Stimulated activated CD4-positive, alpha-beta T cell treated with anti-CD3 and anti-CD28 coated beads, Interleukin-2, amount 100 ng/mL, for 48 hours (primary cell): ENCODE measurements around the gene DENND5A.
"Not testable (repeated sequence)": the region's sequence is repeated elsewhere in the genome, so short reads cannot be mapped to it uniquely, and the experiment has no call there.

Source experiments
- DNase-seq, 2 donors: peaks; one replicate each; pipeline ENCODE4 v3.0.0-alpha.2; 2020

The DENND5A gene

DNA sequence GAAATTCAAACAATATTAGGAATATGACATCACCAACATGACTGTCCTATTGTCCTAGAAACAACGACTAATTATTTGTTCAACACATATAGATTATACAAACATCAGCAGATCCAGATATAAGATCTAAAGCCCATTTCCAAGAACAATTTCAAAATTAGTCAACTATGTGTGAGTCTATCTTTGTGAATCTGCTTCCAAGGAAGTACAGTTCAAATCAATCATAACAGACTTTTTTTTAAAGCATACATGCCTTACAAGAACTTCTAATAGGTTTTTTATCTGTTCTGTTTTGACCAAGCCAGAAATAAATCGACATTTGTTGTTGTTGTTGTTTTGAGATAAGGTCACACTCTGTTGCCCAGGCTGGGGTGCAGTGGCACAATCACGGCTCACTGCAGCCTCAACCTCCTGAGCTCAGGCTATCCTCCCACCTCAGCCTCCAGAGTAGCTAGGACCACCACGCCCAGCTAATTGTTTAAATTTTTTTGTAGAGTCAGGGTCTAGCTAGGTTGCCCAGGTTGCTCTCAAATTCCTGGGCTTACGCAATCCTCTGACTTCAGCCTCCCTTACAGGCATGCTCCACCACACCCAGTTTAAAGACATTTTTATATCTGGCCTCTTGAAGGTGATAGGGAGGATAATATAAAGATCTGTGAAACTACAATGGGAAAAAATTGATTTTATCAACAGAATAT lies 54.8 kb downstream of the DENND5A start:
- DNase-seq, result no peak

- not testable (repeated sequence) for DNase-seq
Observed at GRCh38 chr11:9209604-9210003, 55.5 kb downstream of the DENND5A start.

GRCh38 chr11:9208726-9209501 lies 56.2 kb downstream of the DENND5A start:
- no peak for DNase-seq

DNA sequence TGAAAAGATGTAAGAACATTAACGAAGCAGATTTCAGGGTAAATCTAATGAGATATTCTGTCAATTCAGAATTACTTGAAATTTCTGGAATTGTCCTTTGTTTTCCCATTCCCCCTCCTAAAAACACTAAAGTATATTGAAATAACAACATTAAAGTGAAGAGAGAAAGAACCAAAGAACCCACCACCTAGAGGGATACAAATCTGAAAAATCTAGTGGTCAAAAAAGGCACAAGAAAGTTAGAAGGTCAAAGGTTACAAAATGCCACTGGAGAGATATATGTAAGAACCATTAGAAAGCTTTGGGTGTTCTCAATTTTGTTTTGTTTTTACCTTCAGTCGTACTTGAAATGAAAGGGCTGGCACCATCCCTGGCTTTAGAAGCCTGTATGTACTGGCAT lies 57.9 kb downstream of the DENND5A start:
- no peak for DNase-seq

- no peak for DNase-seq
Observed at GRCh38 chr11:9206496-9206895, 58.7 kb downstream of the DENND5A start.

DNA sequence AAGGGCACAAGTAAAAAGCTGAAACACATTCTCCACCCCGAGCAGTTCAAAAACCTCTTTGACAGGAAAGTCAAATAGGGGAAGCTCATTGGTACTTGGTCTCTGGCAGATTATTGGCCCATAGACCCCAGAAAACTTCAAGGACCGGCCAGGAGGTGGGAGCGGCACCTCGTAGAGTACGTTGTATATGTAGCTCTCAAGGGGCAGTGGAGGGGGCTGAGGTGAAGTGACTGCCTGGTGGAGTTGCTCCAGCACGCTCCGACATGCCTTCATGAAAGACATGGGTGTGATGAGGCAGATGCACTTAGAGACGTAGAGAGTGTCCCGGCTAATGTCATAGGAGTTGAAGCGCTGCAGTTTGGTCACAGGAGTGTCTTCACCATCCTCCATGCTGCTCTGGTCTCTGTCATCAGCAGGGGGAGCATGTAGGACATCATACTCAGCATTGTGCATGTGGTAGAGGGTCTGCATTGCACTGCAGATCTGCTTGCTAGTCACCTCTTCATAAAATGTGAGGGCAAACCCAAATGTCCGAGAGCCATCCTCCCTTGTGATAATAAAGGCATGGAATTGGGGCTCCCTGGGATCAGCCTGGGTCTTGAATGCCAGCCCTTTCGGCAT lies 61.3 kb downstream of the DENND5A start:
- DNase-seq, result no peak

DNA sequence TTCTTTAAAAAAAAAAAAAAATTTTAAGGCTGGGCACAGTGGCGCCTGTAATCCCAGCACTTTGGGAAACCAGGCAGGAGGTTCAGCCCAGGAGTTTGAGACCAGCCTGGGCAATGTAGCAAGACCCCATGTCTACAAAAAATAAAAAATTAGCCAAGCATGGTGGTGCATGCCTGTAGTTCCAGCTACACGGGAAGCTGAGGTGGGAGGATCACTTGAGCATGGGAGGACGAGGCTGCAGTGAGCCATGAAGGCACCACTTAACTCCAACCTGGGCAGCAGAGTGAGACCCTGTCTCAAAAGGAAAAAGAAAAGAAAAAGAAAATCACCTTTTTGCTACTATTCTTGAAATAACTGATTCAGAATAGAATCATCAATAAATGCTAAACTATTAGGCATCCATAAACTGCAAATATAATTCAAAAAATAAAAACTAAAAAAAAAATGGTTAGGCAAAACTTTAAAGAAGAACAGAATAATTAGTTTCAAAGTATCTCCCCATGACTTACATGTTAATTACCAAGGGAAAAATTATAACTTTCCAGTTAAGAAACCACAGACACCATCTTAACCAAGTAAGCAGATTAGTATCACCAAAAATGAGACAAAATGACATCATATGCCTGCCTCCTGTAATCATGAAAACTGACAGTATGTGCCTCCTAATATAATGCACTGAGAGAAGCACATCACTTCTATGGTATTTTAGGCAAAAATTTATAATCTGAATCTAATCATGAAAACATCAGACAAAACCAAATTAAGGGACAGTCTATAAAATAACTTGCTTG lies 63.6 kb downstream of the DENND5A start:
- DNase-seq, result no peak

GRCh38 chr11:9200471-9200870 lies 64.7 kb downstream of the DENND5A start:
- no peak for DNase-seq

- no peak for DNase-seq
Observed at GRCh38 chr11:9193316-9193715, 71.8 kb downstream of the DENND5A start.

GRCh38 chr11:9192561-9192960 lies 72.6 kb downstream of the DENND5A start:
- DNase-seq, result no peak

DNA sequence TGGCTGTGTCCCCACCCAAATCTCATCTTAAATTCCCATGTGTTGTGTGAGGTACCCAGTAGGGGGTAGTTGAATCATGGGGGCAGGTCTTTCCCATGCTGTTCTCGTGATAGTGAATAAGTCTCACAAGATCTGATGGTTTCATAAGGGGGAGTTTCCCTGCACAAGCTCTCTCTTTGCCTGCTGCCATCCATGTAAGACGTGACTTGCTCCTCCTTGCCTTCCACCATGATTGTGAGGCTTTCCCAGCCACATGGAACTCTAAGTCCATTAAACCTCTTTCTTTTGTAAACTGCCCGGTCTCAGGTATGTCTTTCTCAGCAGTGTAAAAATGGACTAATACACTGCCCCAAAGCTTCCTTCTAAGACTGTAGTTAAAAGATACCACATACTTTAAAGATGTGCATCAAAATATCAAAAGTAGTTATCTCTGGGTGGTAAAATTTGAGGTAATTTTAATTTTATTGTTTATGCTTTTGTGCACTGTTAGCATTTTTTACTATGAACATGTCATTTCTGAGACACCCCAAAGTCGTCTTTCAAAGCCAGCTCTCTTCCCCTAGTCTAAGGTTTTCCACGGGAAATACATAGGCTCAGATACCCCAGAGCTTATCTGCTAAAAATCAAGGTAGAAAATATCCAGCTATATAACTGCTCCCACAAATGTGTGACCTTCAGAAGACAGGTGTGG lies 74.7 kb downstream of the DENND5A start:
- not testable (repeated sequence) for DNase-seq

DNA sequence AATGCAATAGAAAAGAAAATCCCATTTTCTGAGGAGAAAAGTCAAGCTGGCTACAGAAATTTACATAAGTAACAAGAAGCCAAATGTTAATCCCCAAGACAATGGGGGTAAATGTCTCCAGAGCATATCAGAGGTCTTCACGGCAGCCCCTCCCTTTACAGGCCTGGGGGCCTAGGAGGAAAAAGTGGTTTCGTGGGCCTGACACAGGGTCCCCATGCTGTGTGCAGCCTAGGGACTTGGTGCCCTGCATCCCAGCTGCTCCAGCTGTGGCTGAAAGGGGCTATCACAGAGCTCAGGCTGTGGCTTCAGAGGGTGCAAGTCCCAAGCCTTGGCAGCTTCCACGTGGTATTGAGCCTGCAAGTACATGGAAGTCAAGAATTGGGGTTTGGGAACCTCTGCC lies 76.3 kb downstream of the DENND5A start:
- DNase-seq, result not testable (repeated sequence)

GRCh38 chr11:9187616-9188015 lies 77.5 kb downstream of the DENND5A start:
- DNase-seq, result no peak

DNA sequence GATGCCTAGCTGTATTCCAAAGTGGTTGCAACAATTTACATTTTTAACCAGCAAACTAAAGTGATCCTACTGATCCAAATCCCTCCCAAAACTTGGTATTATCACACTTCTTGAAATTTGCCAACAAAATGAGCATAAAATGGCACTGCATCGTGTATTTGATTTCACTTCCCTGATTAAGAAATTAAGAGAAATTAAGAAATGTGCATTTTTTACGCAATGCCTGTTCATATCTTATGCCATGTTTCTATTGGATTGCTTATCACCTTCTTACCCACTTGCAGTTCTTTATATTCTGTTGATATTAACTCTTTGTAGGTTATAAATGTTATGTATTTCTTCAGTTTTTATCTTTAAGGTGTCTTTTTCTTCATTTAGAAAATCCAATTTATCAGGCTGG lies 80.6 kb downstream of the DENND5A start:
- DNase-seq, result no peak

- no peak for DNase-seq
Observed at GRCh38 chr11:9182180-9182871, 82.8 kb downstream of the DENND5A start.

- DNase-seq, result no peak
Observed at GRCh38 chr11:9180784-9181183, 84.4 kb downstream of the DENND5A start.

DNA sequence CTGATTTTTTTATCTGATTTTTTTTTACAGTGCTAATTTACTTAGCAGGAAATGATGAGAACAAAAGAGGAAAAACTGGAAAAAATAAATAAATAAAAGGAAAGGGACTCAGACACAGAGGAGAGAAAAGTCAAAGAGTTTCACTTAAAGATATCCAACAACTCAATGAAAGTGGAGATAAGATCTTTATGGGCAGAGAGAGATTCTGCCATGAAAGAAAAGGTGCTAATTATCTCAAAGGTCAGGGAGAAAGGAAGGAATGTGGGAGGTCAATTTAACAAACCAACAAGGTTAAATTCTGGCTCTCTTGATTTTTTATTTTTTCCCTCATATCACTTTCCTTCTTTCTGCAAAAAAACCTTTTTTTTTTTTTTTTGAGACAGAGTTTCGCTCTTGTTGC lies 86.0 kb downstream of the DENND5A start:
- no peak for DNase-seq

GRCh38 chr11:9178716-9179115 lies 86.4 kb downstream of the DENND5A start:
- DNase-seq, result no peak

GRCh38 chr11:9177438-9178091 lies 87.6 kb downstream of the DENND5A start:
- no peak for DNase-seq

DNA sequence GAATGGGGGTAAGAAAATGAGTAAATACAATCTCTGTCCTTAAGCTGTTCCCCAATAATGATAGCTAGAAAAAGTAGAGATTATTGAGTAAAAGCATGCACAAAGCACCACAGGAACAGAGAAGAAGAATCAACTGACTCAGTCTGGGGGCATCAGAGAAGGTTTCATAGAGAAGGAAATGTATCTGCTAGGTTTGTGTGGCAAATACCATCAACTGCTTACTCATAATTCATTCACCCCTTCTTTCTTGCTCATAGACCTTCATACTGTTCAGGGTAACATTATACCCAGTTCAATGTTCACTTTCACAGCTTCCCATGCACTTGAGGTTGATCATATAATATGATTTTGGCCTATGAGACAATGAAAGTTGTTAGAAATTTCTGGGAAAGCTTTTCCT lies 88.6 kb downstream of the DENND5A start:
- no peak for DNase-seq

DNA sequence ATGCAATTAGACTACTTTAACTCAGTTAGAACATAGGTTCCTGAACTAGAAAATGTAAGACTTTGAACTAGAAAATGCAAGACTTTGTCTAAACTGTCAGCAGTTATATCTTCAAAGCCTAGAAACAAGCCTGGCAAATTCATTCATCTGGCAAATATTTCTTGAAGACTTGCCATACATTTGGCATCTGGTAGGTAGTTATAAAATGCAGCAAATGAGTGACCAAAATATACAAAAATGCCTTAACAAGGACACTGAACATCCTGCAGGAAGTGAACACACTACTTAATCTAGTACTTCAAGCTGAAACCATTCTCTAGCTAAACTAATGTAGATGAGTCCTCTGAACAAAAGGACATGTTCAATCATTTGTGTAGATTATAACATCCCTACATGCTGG lies 89.0 kb downstream of the DENND5A start:
- no peak for DNase-seq
